GM21786 (cell line): Measurements from ENCODE around the gene GPR63.

Source experiments
- ATAC-seq: cut with Tn5 transposase; IDR thresholded peaks from one replicate; pipeline ENCODE4 v1.9.1; 2021; ENCODE audit not compliant: unreplicated experiment

The GPR63 gene, protein sequence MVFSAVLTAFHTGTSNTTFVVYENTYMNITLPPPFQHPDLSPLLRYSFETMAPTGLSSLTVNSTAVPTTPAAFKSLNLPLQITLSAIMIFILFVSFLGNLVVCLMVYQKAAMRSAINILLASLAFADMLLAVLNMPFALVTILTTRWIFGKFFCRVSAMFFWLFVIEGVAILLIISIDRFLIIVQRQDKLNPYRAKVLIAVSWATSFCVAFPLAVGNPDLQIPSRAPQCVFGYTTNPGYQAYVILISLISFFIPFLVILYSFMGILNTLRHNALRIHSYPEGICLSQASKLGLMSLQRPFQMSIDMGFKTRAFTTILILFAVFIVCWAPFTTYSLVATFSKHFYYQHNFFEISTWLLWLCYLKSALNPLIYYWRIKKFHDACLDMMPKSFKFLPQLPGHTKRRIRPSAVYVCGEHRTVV

DNA sequence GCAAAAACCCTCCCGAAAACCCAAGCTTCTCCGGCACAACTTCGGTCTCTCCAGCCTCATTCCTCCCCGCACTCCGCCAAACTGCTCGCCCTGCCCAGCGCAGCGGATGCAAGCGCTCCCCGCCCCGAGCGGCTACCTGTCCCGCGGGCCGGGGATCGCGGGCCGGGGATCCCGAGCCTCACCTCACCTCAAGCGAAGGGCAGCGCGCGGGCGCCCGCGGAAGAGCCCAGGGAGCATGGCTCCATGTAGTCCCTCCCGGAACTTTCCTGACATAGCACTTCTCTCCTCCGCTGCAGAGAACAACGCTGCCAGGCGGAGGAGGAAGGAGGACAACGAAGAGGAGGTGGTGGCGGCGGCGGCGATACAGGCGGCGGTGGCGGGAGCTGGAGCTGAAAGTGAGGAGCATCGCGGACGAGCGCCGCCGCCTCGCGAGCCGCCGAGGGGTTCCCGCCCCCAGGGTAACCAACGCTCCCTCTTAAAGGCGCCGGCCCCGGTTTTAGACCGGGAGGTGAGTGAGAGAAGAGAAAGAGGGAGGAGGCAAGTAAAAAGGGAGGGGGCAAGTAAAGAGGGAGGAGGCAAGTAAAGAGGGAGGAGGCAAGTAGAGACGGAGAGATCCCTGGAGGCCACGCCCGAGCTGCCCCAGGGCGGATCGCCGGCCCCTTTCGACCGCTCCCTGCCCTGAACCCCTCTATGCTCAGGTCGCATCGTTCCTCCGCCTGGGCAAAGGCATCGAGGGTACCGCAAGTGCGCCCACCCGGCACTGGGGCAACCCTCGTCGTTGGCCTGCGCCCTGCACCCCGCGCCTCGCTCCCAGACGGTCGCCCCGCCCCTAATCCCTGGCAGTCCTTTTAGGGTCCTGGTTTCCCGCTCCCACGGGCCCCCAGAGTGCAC is at the start of gene GPR63:
GPR63 (minus strand) TSS at position 397 of the 891 bp plus-strand sequence. CDS start 37,746 bp downstream, outside the sequence.
- peak; percentile 82 for ATAC-seq

DNA sequence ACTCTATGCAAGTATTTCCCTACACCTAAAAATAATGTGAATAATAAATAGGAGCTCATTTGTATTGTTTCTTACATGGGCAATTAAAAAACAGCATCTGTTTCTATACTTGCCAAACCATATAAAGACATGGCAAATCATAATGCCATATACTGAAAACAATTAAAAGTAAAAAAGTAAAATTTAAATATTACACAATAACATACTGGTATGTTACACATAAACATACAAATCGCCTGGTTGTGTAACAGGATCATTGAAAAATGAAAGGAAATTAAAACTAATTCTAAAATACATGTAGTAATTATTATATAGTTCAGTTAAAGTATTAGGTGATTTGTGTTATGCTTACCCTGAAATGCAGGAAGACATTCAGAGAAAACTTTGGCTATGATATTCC is 49.2 kb upstream of the GPR63 start:
- ATAC-seq: no peak

DNA sequence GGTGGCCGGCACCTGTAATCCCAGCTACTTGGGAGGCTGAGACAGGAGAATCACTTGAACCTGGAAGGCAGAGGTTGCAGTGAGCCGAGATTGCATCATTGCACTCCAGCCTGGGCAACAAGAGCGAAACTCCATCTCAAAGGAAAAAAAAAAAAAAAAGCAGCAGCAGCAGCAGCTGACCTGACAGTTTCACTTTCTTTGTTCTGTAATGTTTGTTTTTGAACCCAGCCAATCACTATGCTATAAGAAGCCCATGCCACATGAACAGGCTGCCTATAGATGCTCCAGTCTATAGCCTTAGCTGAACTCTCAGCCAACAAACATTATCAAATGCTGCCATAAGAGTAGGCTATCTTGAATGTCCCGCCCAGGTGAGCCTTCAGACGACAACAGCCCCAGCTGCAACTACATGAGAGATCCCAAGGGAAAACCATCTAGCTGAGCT is 47.9 kb upstream of the GPR63 start:
- peak; percentile 89 for ATAC-seq

DNA sequence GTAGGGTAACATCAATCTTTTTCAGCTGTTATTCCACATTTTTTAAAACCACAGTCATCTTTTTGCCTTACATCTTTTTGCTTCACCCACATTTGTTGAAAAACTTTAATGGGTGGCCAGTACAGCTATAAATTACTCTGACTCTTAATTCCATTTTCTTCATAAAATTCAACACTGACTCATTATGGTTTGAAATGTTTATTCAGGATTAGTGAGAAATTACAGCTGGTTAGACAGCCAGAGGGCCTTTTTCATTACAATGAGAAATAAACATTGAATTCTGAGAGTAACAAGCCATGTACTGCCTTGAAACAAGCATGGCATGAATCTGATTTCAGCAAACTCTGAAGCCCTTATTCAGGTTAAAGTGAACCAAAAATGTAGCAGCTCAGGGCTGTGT is 40.9 kb upstream of the GPR63 start:
- ATAC-seq: no peak

DNA sequence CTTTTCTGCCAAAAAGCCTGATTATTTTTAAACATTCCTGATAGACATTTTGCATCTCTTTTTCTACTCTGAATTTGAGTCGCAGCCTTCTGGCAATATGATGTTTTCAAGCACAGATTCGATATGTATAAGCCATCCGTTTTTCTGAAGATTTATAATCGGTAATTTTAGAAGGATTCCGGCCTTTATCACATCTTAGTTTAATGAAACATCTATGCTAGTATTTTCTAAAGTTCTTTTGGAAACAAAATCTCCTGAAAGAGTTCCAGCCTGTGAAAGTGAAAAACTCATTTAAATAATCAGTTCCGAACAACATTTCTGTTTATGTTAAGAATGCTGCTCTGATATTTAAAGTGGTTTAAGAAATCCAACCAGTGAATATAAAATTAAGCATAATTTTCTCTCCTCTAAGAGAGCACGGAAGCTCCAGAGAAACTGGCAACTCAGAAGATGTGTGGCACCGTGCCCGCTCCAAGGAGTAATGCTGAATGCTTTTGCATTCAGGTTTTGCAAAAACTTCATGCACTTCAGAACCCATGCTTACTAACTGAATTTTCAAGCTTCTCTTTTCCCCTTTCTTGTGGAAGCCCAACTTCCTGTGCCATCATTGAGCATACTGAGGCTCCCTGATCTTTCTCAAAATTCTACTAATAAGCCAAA is 39.7 kb upstream of the GPR63 start:
- ATAC-seq: no peak

DNA sequence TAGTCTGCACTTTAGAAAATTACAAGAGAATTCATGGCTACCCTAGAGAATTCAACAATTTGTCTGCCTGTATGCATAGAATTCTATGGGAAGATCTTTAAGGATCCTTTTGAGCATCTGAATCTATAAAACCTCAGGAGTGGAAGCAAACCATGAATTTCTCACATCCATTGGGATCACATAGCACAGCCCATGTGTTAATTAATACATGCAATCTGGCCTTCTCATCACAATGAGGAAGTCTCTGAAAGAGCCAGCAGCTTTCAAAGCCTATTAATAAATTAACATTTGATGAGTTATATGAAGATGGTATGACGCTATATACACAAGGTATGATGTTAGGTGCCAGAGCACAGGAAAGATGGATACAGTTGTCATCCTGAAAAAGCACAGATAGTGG is 35.7 kb upstream of the GPR63 start:
- ATAC-seq: no peak

DNA sequence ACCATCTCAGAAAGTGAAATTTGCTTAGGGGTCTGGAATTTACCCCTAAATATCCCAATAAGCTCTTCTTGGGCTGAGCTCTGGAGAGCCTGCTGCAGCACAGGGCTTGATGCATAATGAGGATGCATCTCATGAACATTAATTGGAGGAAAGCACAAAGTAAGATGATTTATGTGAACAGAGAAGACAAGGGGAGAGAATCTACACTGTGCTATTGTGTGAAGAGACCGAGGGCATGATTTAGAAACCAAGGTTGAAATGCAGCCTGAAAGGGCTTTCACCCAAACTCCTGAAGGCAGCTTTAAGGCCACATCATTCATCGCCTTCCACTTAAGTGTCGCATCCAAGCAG is 27.8 kb upstream of the GPR63 start:
- ATAC-seq: no peak

DNA sequence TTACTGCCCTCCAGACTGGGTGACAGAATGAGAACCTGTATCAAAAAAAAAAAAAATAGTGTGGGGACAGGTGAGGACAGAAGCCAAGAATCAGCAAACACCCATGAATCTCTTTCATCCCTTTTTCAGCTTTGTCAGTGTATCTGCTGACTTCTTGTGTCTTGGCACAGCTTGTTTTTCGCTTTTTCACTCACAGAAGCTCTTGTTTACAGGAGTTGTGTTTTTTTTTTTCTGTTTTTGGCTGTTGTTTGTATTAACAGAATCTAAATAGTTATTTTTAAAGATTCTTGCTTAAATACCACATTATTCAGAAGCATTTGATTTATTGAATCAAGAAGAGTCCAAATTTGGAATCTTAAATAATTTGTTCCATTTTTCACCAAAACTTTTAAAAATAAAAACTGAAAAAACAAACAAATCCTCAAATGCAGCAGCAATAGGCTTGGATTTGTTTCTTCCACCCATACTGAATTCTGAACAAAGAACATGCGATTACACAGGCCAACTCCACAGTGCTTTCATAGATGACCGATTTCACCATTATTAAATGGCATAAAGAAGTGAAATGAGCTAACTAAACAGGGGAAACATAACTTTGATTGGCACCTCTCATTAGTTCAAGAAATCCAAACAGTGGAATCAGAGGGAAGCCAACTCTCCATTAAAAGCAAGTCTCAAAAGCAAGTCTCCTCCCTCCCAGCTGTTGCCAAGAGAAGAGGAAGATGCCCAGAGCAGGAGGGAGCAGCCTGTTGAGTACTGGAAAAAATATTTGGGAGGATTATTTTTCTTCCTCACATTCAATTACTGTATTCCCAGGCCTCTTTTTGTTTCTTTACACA is 27.2 kb upstream of the GPR63 start:
- ATAC-seq: no peak

DNA sequence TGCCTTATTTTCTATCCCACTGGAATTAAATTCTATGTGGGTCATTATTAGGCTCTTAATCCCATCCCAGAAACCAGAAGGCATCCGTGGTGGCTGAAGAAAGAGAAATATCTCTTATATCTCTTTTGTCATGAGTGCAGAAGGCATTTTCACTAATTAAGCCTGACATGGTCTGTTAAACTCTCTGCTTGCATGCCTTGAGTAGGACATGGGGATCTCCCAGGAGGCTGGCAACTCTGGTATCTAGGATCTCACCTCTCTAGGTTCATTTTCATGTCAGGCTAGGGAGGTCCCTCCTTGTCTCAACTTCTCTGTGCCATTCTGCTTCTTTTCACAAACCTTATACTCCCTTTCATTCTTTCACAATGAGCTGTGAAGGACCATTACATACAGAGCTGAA is 25.3 kb upstream of the GPR63 start:
- peak; percentile 48 for ATAC-seq

DNA sequence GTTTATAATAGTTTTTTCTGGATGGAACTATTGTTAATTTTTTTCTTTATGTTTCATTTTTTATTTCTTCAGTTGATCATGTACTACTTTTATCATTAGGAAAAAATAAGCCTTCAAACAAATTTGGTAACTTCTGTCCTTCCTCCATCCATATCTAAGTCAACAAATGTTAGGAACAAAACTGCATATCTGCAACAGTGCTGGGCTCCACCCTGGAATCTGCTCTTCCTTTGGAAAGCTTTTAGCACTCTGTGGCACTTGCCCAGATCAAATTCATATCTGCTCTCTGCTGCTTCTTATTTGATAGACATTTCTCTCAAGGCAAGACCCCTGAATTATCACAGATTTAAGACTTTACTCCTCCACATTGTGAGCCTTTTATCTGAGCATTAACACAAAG is 24.3 kb upstream of the GPR63 start:
- ATAC-seq: no peak

DNA sequence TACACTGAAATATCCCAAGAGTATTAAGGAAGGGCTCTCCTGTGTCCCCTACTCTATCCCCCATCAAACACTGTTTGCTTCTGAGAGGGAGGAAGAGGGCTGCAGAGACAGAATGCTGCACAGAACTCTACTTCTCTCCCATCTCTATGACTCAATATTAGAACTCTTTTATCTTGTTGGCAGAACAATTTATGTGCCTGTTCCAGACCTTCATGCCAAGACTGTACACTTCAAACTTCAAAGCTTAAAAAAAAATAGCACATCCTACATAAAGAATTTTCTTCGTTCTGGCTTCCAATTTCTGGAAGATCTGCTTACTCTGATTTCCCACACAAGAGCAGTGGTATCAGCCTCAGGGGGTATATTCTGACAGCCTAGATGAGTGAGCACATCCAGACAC is 19.6 kb upstream of the GPR63 start:
- no peak for ATAC-seq

DNA sequence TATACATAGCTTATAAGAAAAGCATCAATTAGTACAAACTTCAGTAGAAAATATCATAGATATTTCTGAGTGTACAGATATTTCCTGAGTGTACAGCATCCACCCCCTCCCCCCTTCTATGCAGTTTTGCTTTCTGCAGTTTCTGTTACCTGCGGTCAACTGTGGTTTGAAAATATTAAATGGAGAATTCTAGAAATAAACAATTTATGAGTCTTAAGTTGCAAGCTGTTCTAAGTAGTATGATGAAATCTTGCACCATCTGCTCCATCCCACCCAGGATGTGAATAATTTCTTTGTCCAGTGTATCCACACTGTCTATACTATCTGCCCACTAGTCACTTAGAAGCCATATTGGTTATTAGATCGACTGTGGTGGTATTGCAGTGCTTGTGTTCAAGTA is 15.8 kb upstream of the GPR63 start:
- ATAC-seq: no peak

DNA sequence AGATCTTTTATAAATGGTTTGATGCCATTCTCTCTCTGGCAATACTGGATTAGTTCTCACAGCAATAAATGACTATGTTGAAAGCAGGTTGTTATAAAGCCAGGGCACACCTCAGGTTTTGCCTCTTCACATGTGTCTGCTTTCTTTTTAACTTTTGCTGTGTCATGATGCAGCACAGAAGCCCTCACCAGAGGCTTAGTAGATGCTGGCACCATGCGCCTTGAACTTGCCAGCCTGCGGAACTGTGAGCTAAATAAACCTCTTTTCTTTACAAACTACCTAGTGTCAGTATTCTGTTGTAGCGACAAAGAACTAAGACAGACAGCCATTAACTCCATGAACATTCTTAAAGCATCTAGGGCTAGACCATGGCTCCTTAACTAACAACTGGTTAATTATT is 15.3 kb upstream of the GPR63 start:
- no peak for ATAC-seq

DNA sequence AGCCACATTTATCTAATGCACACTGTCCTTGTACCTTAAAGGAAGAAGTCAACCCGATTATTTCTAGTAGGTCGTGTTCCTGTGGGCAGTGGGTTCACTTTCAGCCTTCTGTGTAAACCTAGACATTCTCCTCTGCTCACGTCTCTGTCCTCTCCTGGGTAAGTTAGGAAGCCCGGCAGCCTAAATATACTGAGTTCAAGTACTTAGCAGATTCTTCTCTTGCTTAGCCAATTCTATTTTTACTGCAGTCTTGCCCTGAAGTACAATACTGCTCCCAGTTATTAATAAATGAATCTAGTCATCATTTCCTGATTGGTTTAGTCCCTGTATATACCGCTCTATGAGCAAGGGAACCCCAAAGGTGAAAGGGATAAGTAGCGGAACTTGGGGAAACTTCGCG is 14.6 kb upstream of the GPR63 start:
- ATAC-seq: no peak

DNA sequence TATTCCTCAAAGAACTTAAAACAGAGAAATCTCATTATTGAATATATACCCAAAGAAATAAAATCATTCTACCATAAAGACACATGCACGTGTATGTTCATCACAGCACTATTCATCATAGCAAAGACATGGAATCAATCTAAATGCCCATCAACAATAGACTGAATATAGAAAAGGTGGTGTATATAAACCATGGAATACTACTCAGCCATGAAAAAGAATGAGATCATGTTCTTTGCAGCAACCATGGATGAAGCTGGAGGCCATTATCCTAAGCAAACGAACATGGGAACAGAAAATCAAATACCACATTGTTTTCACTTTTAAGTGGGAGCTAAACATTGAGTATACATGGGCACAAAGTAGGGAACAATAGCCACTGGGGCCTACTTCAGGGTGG is 12.3 kb upstream of the GPR63 start:
- no peak for ATAC-seq

DNA sequence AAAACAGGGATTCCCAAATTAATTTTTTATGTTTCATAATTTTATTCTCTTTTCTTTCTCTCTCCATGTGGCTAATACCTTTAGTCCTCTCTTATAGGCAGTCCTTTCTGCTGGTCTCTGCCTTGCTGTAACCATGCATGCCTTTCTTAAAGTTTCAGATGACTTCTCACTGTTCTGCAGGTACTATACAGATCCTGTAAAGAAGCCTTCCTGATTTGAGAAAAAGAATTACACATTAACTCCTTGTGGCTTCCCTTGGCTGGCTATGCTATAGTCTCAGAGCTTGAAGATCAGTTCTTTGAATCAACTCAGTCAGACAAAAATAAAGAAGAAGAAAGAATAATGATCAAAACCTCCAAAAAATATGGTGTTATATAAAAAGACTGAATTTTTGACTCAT is 7.3 kb upstream of the GPR63 start:
- ATAC-seq: no peak

DNA sequence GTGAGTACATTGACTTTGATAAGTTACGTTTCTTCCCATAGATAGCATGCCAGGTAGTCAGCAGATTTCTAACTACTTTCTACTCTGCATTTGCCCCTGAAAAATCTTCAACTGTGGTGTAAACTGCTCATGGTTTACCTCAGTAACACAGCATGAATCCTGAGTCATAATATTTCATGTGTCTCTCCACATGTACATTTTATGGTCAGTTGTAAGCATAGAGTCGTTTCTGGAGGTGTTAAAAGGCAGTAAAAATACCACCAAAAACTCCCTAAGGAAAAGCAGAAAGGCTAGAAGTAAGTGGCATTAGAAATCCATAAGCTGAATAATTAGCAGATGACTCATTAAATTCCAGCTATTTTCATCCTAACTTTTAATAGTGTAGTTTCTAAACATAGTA is 4.1 kb upstream of the GPR63 start:
- ATAC-seq: no peak

DNA sequence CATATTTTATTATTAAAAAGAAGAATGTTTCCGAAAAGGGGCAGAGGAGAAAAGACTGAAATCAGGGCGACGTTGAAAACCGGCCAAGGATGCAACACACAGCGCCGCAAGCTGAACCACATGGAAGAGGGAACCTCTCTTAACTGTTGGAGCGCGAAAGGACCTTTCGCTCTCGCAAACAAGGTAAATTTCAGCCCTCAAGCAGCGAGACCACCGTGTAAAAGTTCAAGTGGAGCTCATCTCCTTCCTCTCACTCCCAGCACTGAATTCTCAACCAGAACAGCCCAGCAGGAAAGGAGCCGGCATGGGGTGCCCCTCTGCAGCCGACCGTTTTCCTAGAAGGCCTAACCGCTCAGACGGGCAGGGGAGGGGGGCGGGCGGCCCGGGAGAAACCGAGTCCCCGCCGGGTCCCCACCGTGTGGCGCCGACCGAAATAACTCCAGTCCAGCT is 621 bp downstream of the GPR63 start:
- peak; percentile 9 for ATAC-seq

DNA sequence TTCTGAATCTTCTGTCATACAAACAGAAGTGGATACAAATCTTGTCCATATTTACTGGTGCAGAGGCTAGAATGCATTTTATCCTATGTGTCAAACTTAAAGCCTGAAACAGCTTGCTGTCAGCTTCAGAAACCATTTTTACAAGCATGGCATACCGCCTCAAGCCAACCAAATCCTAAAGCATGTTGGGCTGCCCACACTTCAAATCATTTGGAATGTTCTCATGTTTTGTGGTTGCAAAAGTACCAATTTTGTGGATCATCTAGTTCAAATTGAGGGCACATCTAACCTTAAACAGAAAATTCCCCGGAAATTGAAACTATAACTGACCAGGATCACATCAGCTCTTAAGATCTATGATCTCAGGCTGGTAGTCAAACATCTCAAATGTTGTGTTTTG is 3.2 kb downstream of the GPR63 start:
- no peak for ATAC-seq

DNA sequence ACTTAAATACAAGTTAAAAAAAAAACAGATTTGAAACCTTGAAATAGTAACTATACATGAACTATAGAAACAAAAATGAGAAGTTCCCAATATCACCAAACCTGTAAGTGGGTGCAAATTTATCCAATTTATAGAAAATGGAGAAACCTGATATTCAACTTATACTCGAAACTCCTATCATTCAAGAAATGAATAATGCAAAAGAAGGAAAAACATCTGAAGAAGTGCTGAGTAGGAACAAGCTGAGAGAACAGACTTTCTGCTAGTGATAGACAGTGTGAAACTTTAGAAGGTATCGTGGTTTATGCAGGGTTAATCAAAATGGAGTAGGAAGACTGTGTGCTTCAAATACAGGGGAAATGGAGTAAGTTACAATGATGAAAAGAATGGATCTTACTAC is 4.5 kb downstream of the GPR63 start:
- ATAC-seq: no peak

DNA sequence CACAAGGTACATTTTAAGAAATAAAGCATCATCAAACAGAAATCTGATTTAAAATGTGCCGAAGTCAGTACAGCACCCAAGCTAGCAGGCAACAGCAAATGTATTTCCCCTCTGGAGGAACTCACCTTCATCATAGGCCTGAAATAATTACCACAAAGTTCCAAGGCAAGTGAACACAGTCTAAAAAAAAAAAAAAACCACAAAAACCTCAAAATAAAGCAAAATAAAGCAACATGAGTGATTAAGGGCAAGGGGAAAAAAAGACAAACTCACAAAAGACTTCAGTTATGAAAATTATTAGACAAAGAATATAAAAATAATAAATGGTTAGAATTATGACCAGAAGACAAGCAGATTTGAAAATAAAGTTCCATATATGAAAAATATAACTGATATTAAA is 10.4 kb downstream of the GPR63 start:
- ATAC-seq: no peak
